H9 (cell line): Measurements from ENCODE around the gene RAD9B. TPM values are rescaled to one million over a fixed set of nuclear protein-coding genes. Genes with fewer than 3 reads are reported as not detected.

Experiments used
- DNase-seq: peaks from one replicate; pipeline ENCODE4 v3.0.0-alpha.2; 2017
- H2AFZ ChIP-seq: one replicate; pipeline ENCODE4 v1.6.1; 2013; ENCODE audit warnings: mild to moderate bottlenecking, low read length, control low read depth, moderate library complexity
- H2AK5ac ChIP-seq: 2 replicates; pipeline ENCODE4 v1.6.1; 2013; ENCODE audit warnings: low read length, control low read depth, mixed read lengths; ENCODE audit not compliant: insufficient read length
- H2BK120ac ChIP-seq: one replicate; pipeline ENCODE4 v1.6.1; 2013; ENCODE audit warnings: low read depth, mild to moderate bottlenecking, low read length, control low read depth, inconsistent platforms; ENCODE audit not compliant: poor library complexity, severe bottlenecking
- H2BK12ac ChIP-seq: 2 replicates; pipeline ENCODE4 v1.6.1; 2013; ENCODE audit warnings: low read length, control low read depth, mixed read lengths, low read depth; ENCODE audit not compliant: insufficient read length
- H2BK15ac ChIP-seq: 2 replicates; pipeline ENCODE4 v1.6.1; 2013; ENCODE audit warnings: low read depth, low read length, control low read depth
- H2BK20ac ChIP-seq: one replicate; pipeline ENCODE4 v1.6.1; 2013; ENCODE audit warnings: low read depth, mild to moderate bottlenecking, low read length, control low read depth, inconsistent platforms; ENCODE audit not compliant: poor library complexity, severe bottlenecking
- H2BK5ac ChIP-seq: 2 replicates; pipeline ENCODE4 v1.6.1; 2013; ENCODE audit warnings: low read length, control low read depth, mixed read lengths; ENCODE audit not compliant: insufficient read length
- H3K14ac ChIP-seq: 2 replicates; pipeline ENCODE4 v1.6.1; 2013; ENCODE audit warnings: low read length, control low read depth; ENCODE audit not compliant: insufficient read depth
- H3K18ac ChIP-seq: 2 replicates; pipeline ENCODE4 v1.6.1; 2013; ENCODE audit warnings: low read depth, mild to moderate bottlenecking, mixed read lengths, low read length, control low read depth; ENCODE audit not compliant: insufficient read length
- H3K23ac ChIP-seq: 2 replicates; pipeline ENCODE4 v1.6.1; 2013; ENCODE audit warnings: low read length, control low read depth, mixed read lengths, low read depth; ENCODE audit not compliant: insufficient read length
- H3K23me2 ChIP-seq: 2 replicates; pipeline ENCODE4 v1.6.1; 2013; ENCODE audit warnings: low read depth, mild to moderate bottlenecking, mixed read lengths, low read length, control low read depth; ENCODE audit not compliant: insufficient read length, poor library complexity, severe bottlenecking
- H3K27ac ChIP-seq: 2 replicates; pipeline ENCODE4 v1.5.1; 2013; ENCODE audit warnings: low read length, control low read depth, mixed read lengths, low read depth; ENCODE audit not compliant: insufficient read length
- H3K27me3 ChIP-seq: 2 replicates; pipeline ENCODE4 v1.6.1; 2013; ENCODE audit warnings: low read length, control low read depth, inconsistent platforms; ENCODE audit not compliant: insufficient read depth
- H3K4ac ChIP-seq: 2 replicates; pipeline ENCODE4 v1.6.1; 2013; ENCODE audit warnings: low read depth, mild to moderate bottlenecking, control low read depth, inconsistent platforms, low read length, moderate library complexity
- H3K4me1 ChIP-seq: 2 replicates; pipeline ENCODE4 v1.6.1; 2013; ENCODE audit warnings: low read length, control low read depth, inconsistent platforms; ENCODE audit not compliant: insufficient read depth
- H3K4me2 ChIP-seq: 2 replicates; pipeline ENCODE4 v1.6.1; 2013; ENCODE audit warnings: low read length, control low read depth, mixed read lengths; ENCODE audit not compliant: insufficient read length, insufficient read depth
- H3K56ac ChIP-seq: 2 replicates; pipeline ENCODE4 v1.6.1; 2013; ENCODE audit warnings: low read depth, mild to moderate bottlenecking, mixed read lengths, low read length, control low read depth; ENCODE audit not compliant: insufficient read length
- H3K79me1 ChIP-seq: 2 replicates; pipeline ENCODE4 v1.6.1; 2013; ENCODE audit warnings: low read depth, mild to moderate bottlenecking, moderate library complexity, low read length, control low read depth, inconsistent platforms; ENCODE audit not compliant: insufficient read depth, poor library complexity, severe bottlenecking
- H3K79me2 ChIP-seq: 2 replicates; pipeline ENCODE4 v1.6.1; 2013; ENCODE audit warnings: low read length, control low read depth, inconsistent platforms; ENCODE audit not compliant: insufficient read depth
- H3K9ac ChIP-seq: 2 replicates; pipeline ENCODE4 v1.6.1; 2013; ENCODE audit warnings: low read length, control low read depth, mixed read lengths; ENCODE audit not compliant: insufficient read length; ENCODE audit errors: extremely low read depth
- H3K9me3 ChIP-seq: one replicate; pipeline ENCODE4 v1.6.1; 2013; ENCODE audit warnings: low read depth, low read length, inconsistent platforms; ENCODE audit not compliant: control insufficient read depth
- H3T11ph ChIP-seq: one replicate; pipeline ENCODE4 v1.6.1; 2013; ENCODE audit warnings: mild to moderate bottlenecking, low read length, control low read depth, inconsistent platforms
- H4K20me1 ChIP-seq: one replicate; pipeline ENCODE4 v1.6.1; 2013; ENCODE audit not compliant: control insufficient read depth, insufficient read length, insufficient read depth
- H4K5ac ChIP-seq: 2 replicates; pipeline ENCODE4 v1.6.1; 2013; ENCODE audit warnings: low read depth, mild to moderate bottlenecking, mixed read lengths, low read length, control low read depth; ENCODE audit not compliant: insufficient read length
- H4K8ac ChIP-seq: replicated peaks from 2 replicates; pipeline ENCODE4 v1.6.1; 2013; ENCODE audit warnings: low read length, control low read depth, mixed read lengths, low read depth; ENCODE audit not compliant: insufficient read length
- H4K91ac ChIP-seq: 2 replicates; pipeline ENCODE4 v1.6.1; 2013; ENCODE audit warnings: low read depth, mild to moderate bottlenecking, moderate library complexity, mixed read lengths, low read length, control low read depth; ENCODE audit not compliant: insufficient read length
- H3K27ac Mint-ChIP-seq, 3 experiments: 2 replicates in 2 of 3; 3 replicates in 1 of 3; pipeline ENCODE4 v1.8.0; 2020 to 2021; ENCODE audit warnings: mixed read lengths in 3 of 3, mild to moderate bottlenecking in 1 of 3, moderate library complexity in 1 of 3
- H3K27me3 Mint-ChIP-seq: 2 replicates; pipeline ENCODE4 v1.8.0; 2021; ENCODE audit warnings: low read depth, mild to moderate bottlenecking, moderate library complexity, mixed read lengths
- H3K36me3 Mint-ChIP-seq, 3 experiments: 2 replicates in 2 of 3; 3 replicates in 1 of 3; pipeline ENCODE4 v1.8.0; 2020 to 2021; ENCODE audit warnings: low read depth in 3 of 3, mixed read lengths in 3 of 3; ENCODE audit not compliant: insufficient read depth in 1 of 3
- H3K4me1 Mint-ChIP-seq, 2 experiments: 2 replicates each; pipeline ENCODE4 v1.8.0; 2020; ENCODE audit warnings: mixed read lengths in 2 of 2
- H3K4me3 Mint-ChIP-seq, 2 experiments: 2 replicates in 1 of 2; 3 replicates in 1 of 2; pipeline ENCODE4 v1.8.0; 2020 to 2021; ENCODE audit warnings: mild to moderate bottlenecking in 2 of 2, mixed read lengths in 2 of 2, moderate library complexity in 1 of 2
- H3K9me3 Mint-ChIP-seq, 2 experiments: 2 replicates in 1 of 2; 3 replicates in 1 of 2; pipeline ENCODE4 v1.8.0; 2020; ENCODE audit warnings: mild to moderate bottlenecking in 2 of 2, mixed read lengths in 2 of 2, moderate library complexity in 1 of 2
- WGBS: extraction: QIAGEN DNeasy Blood & Tissue Kit; methylation state at CpG from one replicate; pipeline ENCODE4 v1.1.7; 2013; ENCODE audit warnings: missing lambda C conversion rate, low lambda C conversion rate, mixed read lengths; ENCODE audit not compliant: insufficient read length; ENCODE audit errors: extremely low coverage; 5-methylcytosine and 5-hydroxymethylcytosine counted together
- total RNA-seq: library from RNA; stranded (reverse); gene quantifications from 2 replicates; pipeline ENCODE4 v1.2.1, GENCODE V29; 2021
- TF ChIP-seq, protein P1 (sequence below): fragments of 200-600 bp; sonication (generic); conservative IDR thresholded peaks from 3 replicates; pipeline ENCODE4 v1.8.0; 2021; ENCODE audit warnings: antibody characterized with exemption, mild to moderate bottlenecking

Gene RAD9B
- total RNA-seq, 1 experiment from 2014 or later: not detected

DNA sequence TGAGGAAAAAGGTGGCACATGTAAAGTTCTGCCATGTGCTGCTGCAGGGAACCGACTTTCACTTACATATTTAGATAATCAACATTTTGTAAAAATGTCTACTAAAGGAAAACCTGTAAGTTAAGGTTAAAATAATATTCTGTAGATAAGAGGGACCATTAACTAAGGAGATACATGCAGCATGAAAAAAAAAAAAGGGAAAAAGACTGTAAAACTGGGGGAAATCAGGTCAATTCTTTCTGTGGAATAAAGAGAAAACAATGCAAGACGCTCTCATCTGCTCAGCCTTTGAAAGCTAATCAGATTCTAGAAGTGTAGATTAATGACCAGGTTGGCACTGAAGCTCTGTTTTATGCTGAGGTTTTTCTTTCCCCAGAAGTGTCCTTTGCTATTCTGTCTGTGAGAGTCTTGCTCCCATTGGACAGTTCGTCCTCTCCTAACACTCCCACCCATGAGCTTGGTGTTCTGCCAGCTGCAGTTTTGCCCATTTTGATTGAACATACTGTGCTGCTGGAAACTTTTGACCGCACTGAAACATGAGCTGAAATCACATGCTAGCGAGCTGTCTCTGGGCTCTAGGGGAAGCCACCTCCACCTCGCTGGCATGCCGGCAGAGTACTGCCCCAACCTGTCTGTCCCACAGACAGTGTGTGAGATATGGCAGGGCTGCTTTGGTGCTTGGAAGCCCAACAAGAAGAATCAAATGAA, 41.3 kb downstream of the RAD9B start:
- Histone ChIP-seq H3K4me1 (no peaks in the 10 kb centered on the region), H3K23me2 (no peaks in the 10 kb centered on the region), H2BK12ac (no peak overlapping the region), H3K79me1 (no peaks in the 10 kb centered on the region), H2BK20ac (no peak overlapping the region), H3K56ac (no peak overlapping the region), H2AK5ac (no peak overlapping the region), H3K79me2 (0 out of 2 replicates have a peak, but pooled peaks cover 2% of the 10 kb centered on the region), H2BK5ac (no peak overlapping the region), H4K5ac (no peak overlapping the region), H3K18ac (no peak overlapping the region), H4K8ac (no peak overlapping the region), H2BK15ac (no peak overlapping the region), H3K27ac (no peak overlapping the region), H2BK120ac (no peak overlapping the region), H3K14ac (no peak overlapping the region), H3K27me3 (no peaks in the 10 kb centered on the region), H3K9ac (no peak overlapping the region), H3K9me3 (no peaks in the 10 kb centered on the region), H3K4me2 (no peak overlapping the region), H3K4ac (no peak overlapping the region), H3T11ph (no peak overlapping the region), H2AFZ (no peak overlapping the region), H3K23ac (no peak overlapping the region), H4K20me1 (no peaks in the 10 kb centered on the region), H4K91ac (no peak overlapping the region)
- Mint-ChIP-seq H3K4me1 (peaks cover 2 to 7% of the 10 kb centered on the region in 2 experiments; a peak in 2 of 4 replicates), H3K27me3 (no peaks in the 10 kb centered on the region), H3K27ac (peak overlapping the region in 1 of 3 experiments; percentile 8; a peak in 1 of 7 replicates), H3K36me3 (peaks cover 4 to 33% (median 26%) of the 10 kb centered on the region in 3 experiments; a peak in 6 of 7 replicates), H3K4me3 (no peak overlapping the region; a peak in 1 of 5 replicates), H3K9me3 (no peaks in the 10 kb centered on the region)
- TF ChIP-seq, protein P1, sequence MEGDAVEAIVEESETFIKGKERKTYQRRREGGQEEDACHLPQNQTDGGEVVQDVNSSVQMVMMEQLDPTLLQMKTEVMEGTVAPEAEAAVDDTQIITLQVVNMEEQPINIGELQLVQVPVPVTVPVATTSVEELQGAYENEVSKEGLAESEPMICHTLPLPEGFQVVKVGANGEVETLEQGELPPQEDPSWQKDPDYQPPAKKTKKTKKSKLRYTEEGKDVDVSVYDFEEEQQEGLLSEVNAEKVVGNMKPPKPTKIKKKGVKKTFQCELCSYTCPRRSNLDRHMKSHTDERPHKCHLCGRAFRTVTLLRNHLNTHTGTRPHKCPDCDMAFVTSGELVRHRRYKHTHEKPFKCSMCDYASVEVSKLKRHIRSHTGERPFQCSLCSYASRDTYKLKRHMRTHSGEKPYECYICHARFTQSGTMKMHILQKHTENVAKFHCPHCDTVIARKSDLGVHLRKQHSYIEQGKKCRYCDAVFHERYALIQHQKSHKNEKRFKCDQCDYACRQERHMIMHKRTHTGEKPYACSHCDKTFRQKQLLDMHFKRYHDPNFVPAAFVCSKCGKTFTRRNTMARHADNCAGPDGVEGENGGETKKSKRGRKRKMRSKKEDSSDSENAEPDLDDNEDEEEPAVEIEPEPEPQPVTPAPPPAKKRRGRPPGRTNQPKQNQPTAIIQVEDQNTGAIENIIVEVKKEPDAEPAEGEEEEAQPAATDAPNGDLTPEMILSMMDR: no peak
- no peak for DNase-seq
- WGBS: no CpG with 5 or more reads among the region's 7 CpGs
